T-helper 1 cell (primary cell): ENCODE measurements around the gene PLAC8.
"Not testable (repeated sequence)": the region's sequence is repeated elsewhere in the genome, so short reads cannot be mapped to it uniquely, and the experiment has no call there.

ENCODE experiments used
- DNase-seq, 5 donors: peaks; one replicate each; pipeline ENCODE4 v3.0.0-alpha.2; 2012 to 2020

The PLAC8 gene

DNA sequence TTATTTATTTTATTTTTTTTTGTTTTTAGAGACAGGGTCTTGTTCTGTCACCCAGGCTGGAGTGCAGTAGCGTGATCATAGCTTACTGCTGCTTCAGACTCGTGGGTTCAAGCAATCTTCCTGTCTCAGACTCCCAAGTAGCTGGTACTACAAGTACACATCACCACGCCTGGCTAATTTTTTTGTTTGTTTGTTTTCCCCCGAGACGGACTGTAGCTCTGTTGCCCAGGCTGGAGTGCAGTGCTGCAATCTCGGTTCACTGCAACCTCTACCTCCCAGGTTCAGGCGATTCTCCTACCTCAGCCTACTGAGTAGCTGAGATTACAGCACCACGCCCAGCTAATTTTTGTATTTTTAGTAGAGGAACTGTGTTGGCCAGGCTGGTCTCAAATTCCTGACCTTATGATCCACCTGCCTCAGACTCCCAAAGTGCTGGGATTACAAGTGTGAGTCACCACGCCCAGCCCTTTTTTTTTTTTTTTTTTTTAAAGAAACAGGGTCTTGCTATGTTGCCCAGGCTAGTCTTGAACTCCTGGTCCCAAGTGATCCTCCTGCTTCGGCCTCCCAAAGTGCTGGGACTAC is 47.4 kb downstream of the PLAC8 start:
- DNase-seq, result no peak

DNA sequence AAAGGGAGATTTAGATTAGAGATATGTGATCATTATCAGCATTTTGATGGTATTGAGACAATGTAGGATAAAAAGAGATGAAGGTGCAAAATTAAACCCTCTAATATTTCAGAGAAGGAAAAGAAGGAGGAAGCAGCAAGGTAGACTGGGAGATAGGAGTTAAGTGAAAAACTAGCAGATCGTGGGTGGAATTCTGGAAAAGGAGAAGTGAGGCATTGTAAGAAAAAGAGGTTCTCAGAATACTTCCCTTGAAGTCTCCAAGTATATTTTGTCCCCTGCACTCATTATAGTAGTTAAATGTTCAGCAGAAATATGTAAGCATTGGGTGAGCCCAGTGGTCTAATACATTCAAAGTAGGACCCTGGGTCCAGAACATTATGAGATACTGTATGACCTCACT is 49.3 kb downstream of the PLAC8 start:
- no peak for DNase-seq

DNA sequence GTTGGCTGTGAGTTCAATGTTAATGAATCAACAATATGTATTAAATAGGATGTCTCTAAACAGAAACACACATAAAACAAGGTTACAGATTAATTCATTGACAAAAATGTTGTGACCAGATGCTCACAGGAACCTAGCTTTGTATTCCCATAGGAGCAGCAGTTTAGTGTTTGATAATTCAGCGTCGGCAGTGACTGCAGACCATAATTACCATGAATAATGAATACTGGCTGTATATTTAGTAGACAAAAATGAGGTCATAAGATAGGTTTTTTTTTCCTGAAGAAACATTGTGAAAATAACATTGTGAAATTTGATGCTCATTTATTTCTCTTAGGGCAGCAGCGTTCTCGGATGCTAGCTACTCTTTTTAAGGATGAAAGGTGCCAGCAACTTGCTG is 51.8 kb downstream of the PLAC8 start:
- DNase-seq, result no peak

DNA sequence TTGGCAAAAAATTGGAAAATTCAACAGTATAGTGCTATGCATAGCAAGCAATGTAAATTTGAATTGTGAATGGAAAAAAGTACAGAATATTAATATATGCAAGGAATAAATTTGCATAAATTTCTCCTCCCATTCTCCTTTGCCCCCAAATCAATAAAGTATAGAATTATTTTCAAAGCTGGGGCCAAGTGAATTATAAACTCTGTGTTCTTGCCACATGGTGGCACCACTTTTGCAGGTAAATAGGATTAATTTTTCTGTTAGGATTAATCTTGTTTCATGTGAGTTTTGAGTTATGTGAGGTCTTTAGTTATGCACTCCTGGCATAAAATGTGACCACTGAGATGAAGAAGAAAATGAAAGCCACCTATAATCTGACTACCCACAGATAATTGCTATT is 59.6 kb downstream of the PLAC8 start:
- DNase-seq, result peak in 1 of 5 donors; percentile 25

DNA sequence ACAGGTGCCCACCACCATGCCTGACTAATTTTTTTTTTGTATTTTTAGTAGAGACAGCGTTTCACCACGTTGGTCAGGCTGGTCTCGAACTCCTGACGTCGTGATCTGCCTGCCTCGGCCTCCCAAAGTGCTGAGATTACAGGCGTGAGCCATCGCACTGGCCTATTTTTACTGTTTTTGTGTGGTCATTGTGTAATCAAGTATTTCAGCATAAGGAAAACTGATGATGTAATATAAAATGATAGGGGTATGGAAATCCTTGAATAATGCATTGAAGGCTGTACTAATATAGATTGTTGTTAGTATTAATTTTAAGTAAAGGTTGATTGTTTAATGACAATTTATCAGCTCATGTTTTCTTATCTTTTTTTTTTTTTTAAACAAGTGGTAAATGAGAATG is 65.7 kb downstream of the PLAC8 start:
- DNase-seq, result not testable (repeated sequence)

DNA sequence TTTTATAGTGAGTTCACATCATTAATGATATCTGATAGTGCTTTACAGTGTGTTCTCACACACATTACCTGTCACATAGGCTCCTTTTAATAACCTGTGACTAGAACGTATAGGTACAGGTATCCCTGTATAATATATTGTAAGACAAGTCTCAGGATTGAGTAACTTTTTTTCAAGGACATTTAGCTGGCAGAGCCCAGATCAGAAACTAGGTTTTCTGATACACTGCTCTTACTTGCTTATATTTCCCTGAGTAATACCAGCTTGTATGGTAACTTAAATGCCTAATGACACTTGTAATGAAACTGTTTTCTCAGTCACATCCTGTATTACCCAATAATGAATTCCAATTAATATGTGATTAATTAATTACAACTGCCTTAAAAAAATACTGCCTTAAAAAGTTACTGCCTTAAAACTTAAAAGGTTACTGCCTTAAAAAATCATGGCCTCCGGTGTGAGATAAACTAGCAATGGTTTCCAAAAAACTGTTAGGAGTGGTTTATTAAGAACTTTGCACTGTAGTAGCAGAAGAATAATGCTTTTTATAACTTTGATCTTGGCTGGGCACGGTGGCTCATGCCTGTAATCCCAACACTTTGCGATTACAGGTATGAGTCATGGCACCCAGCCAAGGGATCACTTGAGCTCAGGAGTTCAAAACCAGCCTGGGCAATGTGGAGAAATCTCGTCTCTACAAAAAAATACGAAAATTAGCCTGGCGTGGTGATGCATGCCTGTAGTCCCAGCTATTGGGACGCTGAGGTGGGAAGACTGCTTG is 67.6 kb downstream of the PLAC8 start:
- DNase-seq, result no peak

DNA sequence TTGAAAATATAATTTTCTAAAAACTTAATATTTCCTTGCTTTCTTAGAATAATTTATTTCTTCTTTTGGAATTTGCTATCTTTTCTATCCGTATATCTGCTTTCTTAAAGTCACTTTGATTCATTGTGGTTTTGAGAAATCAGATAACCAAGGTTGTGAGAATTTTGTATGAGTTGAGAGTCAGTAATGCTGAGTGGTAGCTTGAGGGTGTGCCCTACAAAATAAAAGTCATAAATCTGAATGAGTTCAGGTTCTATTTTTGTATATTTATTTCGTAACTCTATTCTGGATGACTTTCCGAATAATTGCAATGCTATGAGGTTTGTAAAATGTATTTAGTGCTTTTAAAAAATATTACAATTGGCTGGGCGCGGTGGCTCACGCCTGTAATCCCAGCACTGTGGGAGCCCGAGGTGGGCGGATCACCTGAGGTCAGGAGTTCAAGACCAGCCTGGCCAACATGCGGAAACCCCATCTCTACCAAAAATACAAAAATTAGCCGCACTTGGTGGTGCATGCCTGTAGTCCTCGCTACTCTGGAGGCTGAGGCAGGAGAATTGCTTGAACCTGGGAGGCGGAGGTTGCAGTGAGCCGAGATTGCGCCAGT is 70.6 kb downstream of the PLAC8 start:
- DNase-seq, result no peak

DNA sequence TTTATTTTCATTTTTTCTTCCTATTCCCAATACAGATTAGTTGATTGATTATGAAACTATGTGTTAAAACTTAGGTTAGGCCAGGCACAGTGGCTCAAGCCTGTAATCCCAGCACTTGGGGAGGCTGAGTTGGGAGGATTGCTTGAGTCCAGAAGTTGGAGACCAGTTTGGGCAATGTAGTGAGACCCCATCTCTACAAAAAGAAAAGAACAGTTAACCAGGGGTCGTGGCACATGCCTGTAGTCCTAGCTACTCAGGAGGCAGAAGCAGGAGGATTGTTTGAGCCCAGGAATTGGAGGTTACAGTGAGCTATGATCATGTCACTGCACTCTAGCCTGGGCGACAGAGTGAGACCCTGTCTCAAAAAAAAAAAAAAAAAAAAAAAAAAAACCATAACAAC is 71.4 kb downstream of the PLAC8 start:
- DNase-seq, result not testable (repeated sequence)

DNA sequence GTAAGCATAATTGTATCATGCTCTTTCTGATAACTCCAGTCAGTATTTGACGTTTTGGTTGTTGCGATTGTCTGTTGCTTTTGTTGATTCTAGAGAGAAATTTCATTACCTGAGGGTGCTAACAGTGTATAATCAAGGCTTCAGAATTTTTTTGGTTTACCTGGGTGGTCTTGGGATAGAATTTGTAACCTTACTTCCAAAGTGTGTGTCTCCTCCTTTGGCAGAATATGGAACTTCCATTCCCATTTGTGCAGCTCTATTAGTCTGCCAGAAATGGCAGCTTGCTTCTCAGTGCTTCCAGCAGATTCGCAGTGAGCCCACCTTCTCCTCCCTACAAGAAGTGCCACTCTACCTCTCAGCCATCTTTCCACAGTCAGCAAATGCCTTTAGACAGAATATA is 74.3 kb downstream of the PLAC8 start:
- no peak for DNase-seq
